Astrocyte (in vitro differentiated cells and primary cell): Measurements from ENCODE around the gene SLC16A6. TPM values are rescaled to one million over a fixed set of nuclear protein-coding genes. Genes with fewer than 3 reads are reported as not detected.

Experiments
- DNase-seq: peaks from one replicate; pipeline ENCODE4 v3.0.0-alpha.2; 2010; ENCODE audit warnings: low read depth
- FAIRE-seq: peaks from 2 replicates; lab custom pipeline; 2011; peaks lifted over from hg19 to GRCh38; lab: Jason Lieb, UNC
- H2AFZ ChIP-seq: 2 replicates; pipeline ENCODE4 v1.6.0; 2012; ENCODE audit warnings: low read depth, low read length, inconsistent platforms
- H3K27ac ChIP-seq: 2 replicates; pipeline ENCODE4 v1.5.1; 2011; ENCODE audit warnings: low read depth, low read length, inconsistent platforms
- H3K27me3 ChIP-seq: 2 replicates; pipeline ENCODE4 v1.6.0; 2011; ENCODE audit warnings: low read length, inconsistent platforms; ENCODE audit not compliant: insufficient read depth
- H3K36me3 ChIP-seq: 2 replicates; pipeline ENCODE4 v1.5.1; 2011; ENCODE audit warnings: low read length, inconsistent platforms; ENCODE audit not compliant: insufficient read depth
- H3K4me1 ChIP-seq: 2 replicates; pipeline ENCODE4 v1.5.1; 2011; ENCODE audit warnings: low read length, inconsistent platforms; ENCODE audit not compliant: insufficient read depth
- H3K4me2 ChIP-seq: 2 replicates; pipeline ENCODE4 v1.6.0; 2012; ENCODE audit warnings: low read length, inconsistent platforms
- H3K4me3 ChIP-seq: 2 replicates; pipeline ENCODE4 v1.5.1; 2011; ENCODE audit warnings: low read depth, mild to moderate bottlenecking, low read length, inconsistent platforms; ENCODE audit not compliant: insufficient read depth
- H3K79me2 ChIP-seq: 2 replicates; pipeline ENCODE4 v1.6.0; 2012; ENCODE audit warnings: mild to moderate bottlenecking, low read length, inconsistent platforms; ENCODE audit not compliant: insufficient read depth
- H3K9ac ChIP-seq: 2 replicates; pipeline ENCODE4 v1.6.0; 2012; ENCODE audit warnings: mild to moderate bottlenecking, low read length, inconsistent platforms
- H3K9me3 ChIP-seq: 2 replicates; pipeline ENCODE4 v1.5.1; 2012; ENCODE audit warnings: low read depth, mild to moderate bottlenecking, low read length, inconsistent platforms; ENCODE audit not compliant: insufficient read depth
- H4K20me1 ChIP-seq: 2 replicates; pipeline ENCODE4 v1.6.0; 2012; ENCODE audit warnings: low read length, inconsistent platforms; ENCODE audit not compliant: insufficient read depth
- H3K27ac Mint-ChIP-seq: one replicate; pipeline ENCODE4 v1.8.0; 2021; ENCODE audit warnings: mild to moderate bottlenecking, mixed read lengths; ENCODE audit not compliant: unreplicated experiment
- H3K27me3 Mint-ChIP-seq: one replicate; pipeline ENCODE4 v1.8.0; 2021; ENCODE audit warnings: low read depth, mixed read lengths; ENCODE audit not compliant: unreplicated experiment
- H3K36me3 Mint-ChIP-seq: one replicate; pipeline ENCODE4 v1.8.0; 2021; ENCODE audit warnings: low read depth, mixed read lengths; ENCODE audit not compliant: unreplicated experiment
- H3K4me1 Mint-ChIP-seq: one replicate; pipeline ENCODE4 v1.8.0; 2021; ENCODE audit warnings: low read depth, mixed read lengths; ENCODE audit not compliant: unreplicated experiment
- H3K4me3 Mint-ChIP-seq: one replicate; pipeline ENCODE4 v1.8.0; 2021; ENCODE audit warnings: mild to moderate bottlenecking, moderate library complexity, mixed read lengths; ENCODE audit not compliant: unreplicated experiment
- H3K9me3 Mint-ChIP-seq: one replicate; pipeline ENCODE4 v1.8.0; 2021; ENCODE audit warnings: mild to moderate bottlenecking, mixed read lengths; ENCODE audit not compliant: unreplicated experiment
- EZH2 ChIP-seq: IDR thresholded peaks from 2 replicates; pipeline ENCODE4 v1.6.1; 2012; ENCODE audit warnings: mild to moderate bottlenecking, low read length, inconsistent platforms; ENCODE audit not compliant: insufficient read depth
- total RNA-seq: library from RNA; stranded (reverse); gene quantifications from 2 replicates; pipeline ENCODE4 v1.2.1, GENCODE V29; 2021
- TF ChIP-seq, protein P1 (sequence below): IDR thresholded peaks from 2 replicates; pipeline ENCODE4 v1.5.1; 2011; ENCODE audit warnings: low read depth, mild to moderate bottlenecking, inconsistent platforms, low read length, moderate library complexity; ENCODE audit not compliant: insufficient read depth

The SLC16A6 gene
- total RNA-seq, 1 donor from 2014 or later: 0.34 TPM

DNA sequence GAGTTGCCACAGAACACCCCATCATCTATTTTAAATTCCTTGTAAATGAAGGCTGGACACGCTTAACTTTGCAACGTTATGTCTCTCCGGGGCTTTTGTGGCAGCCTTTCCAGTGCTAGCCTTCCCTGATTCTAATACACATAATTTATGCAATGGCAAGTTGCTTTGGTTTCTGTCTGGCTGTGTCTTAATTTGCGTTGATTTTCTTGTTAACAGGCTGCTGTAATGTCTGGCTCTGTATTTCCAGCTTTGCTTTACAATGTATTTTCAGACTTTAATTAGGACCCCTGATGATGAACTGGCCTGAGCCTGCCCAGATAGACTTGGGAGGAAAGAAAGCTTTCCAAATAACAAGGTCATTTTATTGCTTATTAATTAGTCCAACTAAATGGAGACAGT lies 30.6 kb upstream of the SLC16A6 start:
- H4K20me1 ChIP-seq: no peaks in the 10 kb centered on the region
- Mint-ChIP-seq H3K9me3 (peaks cover 2% of the 10 kb centered on the region), H3K4me3 (no peak overlapping the region), H3K4me1 (peaks cover 8% of the 10 kb centered on the region), H3K27me3 (peaks cover 3% of the 10 kb centered on the region), H3K36me3 (no peaks in the 10 kb centered on the region), H3K27ac (no peak overlapping the region)
- H2AFZ ChIP-seq: no peak overlapping the region
- H3K36me3 ChIP-seq: no peaks in the 10 kb centered on the region
- FAIRE-seq (no peak), DNase-seq (no peak)
- peaks cover 10% of the 10 kb centered on the region for H3K4me1 ChIP-seq
- H3K4me2 ChIP-seq: no peak overlapping the region
- H3K9me3 ChIP-seq: no peaks in the 10 kb centered on the region
- H3K27ac ChIP-seq: no peak overlapping the region
- no peak overlapping the region for H3K9ac ChIP-seq
- H3K27me3 ChIP-seq: no peaks in the 10 kb centered on the region
- TF ChIP-seq EZH2: no peak
- TF ChIP-seq, protein P1, sequence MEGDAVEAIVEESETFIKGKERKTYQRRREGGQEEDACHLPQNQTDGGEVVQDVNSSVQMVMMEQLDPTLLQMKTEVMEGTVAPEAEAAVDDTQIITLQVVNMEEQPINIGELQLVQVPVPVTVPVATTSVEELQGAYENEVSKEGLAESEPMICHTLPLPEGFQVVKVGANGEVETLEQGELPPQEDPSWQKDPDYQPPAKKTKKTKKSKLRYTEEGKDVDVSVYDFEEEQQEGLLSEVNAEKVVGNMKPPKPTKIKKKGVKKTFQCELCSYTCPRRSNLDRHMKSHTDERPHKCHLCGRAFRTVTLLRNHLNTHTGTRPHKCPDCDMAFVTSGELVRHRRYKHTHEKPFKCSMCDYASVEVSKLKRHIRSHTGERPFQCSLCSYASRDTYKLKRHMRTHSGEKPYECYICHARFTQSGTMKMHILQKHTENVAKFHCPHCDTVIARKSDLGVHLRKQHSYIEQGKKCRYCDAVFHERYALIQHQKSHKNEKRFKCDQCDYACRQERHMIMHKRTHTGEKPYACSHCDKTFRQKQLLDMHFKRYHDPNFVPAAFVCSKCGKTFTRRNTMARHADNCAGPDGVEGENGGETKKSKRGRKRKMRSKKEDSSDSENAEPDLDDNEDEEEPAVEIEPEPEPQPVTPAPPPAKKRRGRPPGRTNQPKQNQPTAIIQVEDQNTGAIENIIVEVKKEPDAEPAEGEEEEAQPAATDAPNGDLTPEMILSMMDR: no peak
- no peaks in the 10 kb centered on the region for H3K79me2 ChIP-seq
- H3K4me3 ChIP-seq: no peak overlapping the region

DNA sequence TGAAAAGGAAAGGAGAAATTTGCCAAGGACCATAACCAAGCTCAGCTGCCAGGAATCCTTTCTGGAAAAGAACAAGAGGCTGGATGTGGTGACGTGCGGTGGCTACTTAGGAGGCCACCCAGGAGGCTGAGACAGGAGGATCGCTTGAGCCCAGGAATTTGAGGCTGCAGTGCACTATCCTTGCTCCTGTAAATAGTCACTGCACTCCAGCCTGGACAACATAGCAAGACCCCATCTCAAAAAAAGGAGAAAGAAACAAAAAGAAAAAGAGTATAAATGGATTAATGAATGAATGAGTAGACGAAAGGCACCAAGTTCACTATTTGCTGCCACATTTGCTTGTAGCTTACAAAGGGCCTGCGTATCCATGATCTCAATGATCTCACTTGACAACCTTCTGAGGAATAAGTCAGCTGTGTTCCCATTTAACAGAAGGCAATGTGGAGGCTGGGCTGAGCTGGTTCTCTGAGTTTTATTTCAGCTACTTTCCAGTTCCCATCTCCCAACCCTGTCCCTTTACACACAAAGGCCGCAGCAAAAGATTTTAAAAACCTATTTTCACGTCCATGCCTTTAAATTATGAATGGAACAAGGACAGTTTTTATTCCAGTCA lies 30.1 kb upstream of the SLC16A6 start:
- Histone ChIP-seq H2AFZ (no peak overlapping the region), H3K27ac (no peak overlapping the region), H3K9ac (no peak overlapping the region), H3K27me3 (no peaks in the 10 kb centered on the region), H4K20me1 (no peaks in the 10 kb centered on the region), H3K4me2 (no peak overlapping the region), H3K4me3 (no peak overlapping the region), H3K79me2 (no peaks in the 10 kb centered on the region), H3K4me1 (peaks cover 10% of the 10 kb centered on the region), H3K9me3 (no peaks in the 10 kb centered on the region), H3K36me3 (no peaks in the 10 kb centered on the region)
- FAIRE-seq (no peak), DNase-seq (no peak)
- Mint-ChIP-seq H3K4me3 (no peak overlapping the region), H3K4me1 (peaks cover 8% of the 10 kb centered on the region), H3K9me3 (peaks cover 2% of the 10 kb centered on the region), H3K27ac (no peak overlapping the region), H3K27me3 (peaks cover 3% of the 10 kb centered on the region), H3K36me3 (no peaks in the 10 kb centered on the region)
- TF ChIP-seq, protein P1: no peak
- no peak for TF ChIP-seq EZH2

DNA sequence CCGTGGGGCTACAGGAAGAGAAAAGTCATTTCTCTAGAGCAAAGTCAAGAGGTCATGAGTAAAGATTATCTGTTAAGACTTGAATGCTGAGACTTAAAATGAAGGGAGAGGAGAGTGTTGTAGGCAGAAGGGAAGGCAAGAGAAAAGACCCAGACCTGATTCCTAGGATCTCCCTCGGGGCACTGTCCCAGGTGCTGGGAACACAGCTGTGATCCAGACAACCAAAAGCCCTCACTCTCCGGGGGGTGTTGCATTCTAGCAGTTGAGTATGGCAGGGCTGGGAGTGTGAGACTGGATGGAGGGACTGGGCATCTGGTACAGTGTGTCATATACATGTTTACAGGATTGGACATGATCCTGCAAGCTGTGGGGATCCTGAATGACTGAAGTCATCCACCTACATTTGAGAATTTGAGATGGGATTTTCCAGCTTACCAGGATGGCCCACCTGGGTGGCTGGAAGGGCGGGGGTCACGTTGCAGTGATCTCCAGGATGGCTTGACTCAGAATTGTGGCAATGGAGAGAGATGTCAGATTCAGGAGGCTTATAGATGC lies 29.5 kb upstream of the SLC16A6 start:
- Mint-ChIP-seq H3K36me3 (no peaks in the 10 kb centered on the region), H3K27ac (no peak overlapping the region), H3K4me1 (peaks cover 8% of the 10 kb centered on the region), H3K4me3 (no peak overlapping the region), H3K9me3 (peaks cover 3% of the 10 kb centered on the region), H3K27me3 (peaks cover 3% of the 10 kb centered on the region)
- no peaks in the 10 kb centered on the region for H4K20me1 ChIP-seq
- DNase-seq: no peak
- H2AFZ ChIP-seq: no peak overlapping the region
- no peaks in the 10 kb centered on the region for H3K79me2 ChIP-seq
- no peak overlapping the region for H3K27ac ChIP-seq
- no peaks in the 10 kb centered on the region for H3K9me3 ChIP-seq
- H3K36me3 ChIP-seq: no peaks in the 10 kb centered on the region
- no peak for TF ChIP-seq EZH2
- TF ChIP-seq, protein P1: no peak
- no peak overlapping the region for H3K9ac ChIP-seq
- no peaks in the 10 kb centered on the region for H3K27me3 ChIP-seq
- no peak overlapping the region for H3K4me2 ChIP-seq
- peaks cover 10% of the 10 kb centered on the region for H3K4me1 ChIP-seq
- no peak for FAIRE-seq
- no peak overlapping the region for H3K4me3 ChIP-seq
